HEK293 (cell line): Measurements from ENCODE around the gene VRTN.

ENCODE experiments used
- CTCF ChIA-PET: fragments of 350-600 bp; formaldehyde crosslinking; extraction: SDS; loops from one replicate; lab custom pipeline; 2021; ENCODE audit warnings: antibody characterized with exemption; lab: Yijun Ruan, JAX
- POLR2A ChIA-PET: fragments of 300-600 bp; formaldehyde crosslinking; extraction: SDS; loops from one replicate; lab custom pipeline; 2020; ENCODE audit warnings: antibody characterized with exemption, inconsistent platforms; lab: Yijun Ruan, JAX
- H3K27ac ChIP-seq: fragments of 200-500 bp; sonication (Bioruptor generic); 2 replicates; pipeline ENCODE4 v1.5.1; 2014; ENCODE audit warnings: low read depth, low read length, control low read depth, inconsistent platforms; ENCODE audit errors: extremely low read depth
- H3K36me3 ChIP-seq, 2 experiments: fragments of 200-500 bp in 1 of 2; sonication (Bioruptor generic) in 1 of 2; 1 replicate in 1 of 2; 2 replicates in 1 of 2; pipeline ENCODE4 v1.5.1; 2014 to 2017; ENCODE audit warnings: inconsistent platforms in 2 of 2, low read length in 2 of 2; ENCODE audit not compliant: control insufficient read depth in 2 of 2, insufficient read depth in 1 of 2
- H3K4me1 ChIP-seq: fragments of 200-500 bp; sonication (Bioruptor generic); 2 replicates; pipeline ENCODE4 v1.5.1; 2014; ENCODE audit warnings: mild to moderate bottlenecking, low read length, inconsistent platforms; ENCODE audit not compliant: control insufficient read depth, insufficient read depth
- H3K4me3 ChIP-seq: 2 replicates; pipeline ENCODE4 v1.5.1; 2011; ENCODE audit warnings: low read depth, mild to moderate bottlenecking, control low read depth, low read length, moderate library complexity
- H3K9me3 ChIP-seq: fragments of 200-500 bp; sonication (Bioruptor generic); 2 replicates; pipeline ENCODE4 v1.5.1; 2014; ENCODE audit warnings: low read depth, low read length, inconsistent platforms; ENCODE audit not compliant: control insufficient read depth, insufficient read depth
- BCL11B ChIP-seq: fragments of 450-650 bp; formaldehyde crosslinking; IDR thresholded peaks from 2 replicates; pipeline ENCODE4 v1.5.1; 2016; ENCODE audit warnings: low read depth, missing biosample characterization, missing genetic modification characterization
- EGR2 ChIP-seq: fragments of 450-650 bp; formaldehyde crosslinking; IDR thresholded peaks from 2 replicates; pipeline ENCODE4 v1.5.1; 2016; ENCODE audit warnings: low read depth, missing biosample characterization, missing genetic modification characterization
- GLI4 ChIP-seq: fragments of 450-650 bp; formaldehyde crosslinking; IDR thresholded peaks from 2 replicates; pipeline ENCODE4 v1.5.1; 2016; ENCODE audit warnings: missing biosample characterization, missing genetic modification characterization
- KLF7 ChIP-seq: fragments of 450-650 bp; formaldehyde crosslinking; IDR thresholded peaks from 2 replicates; pipeline ENCODE4 v1.5.1; 2016; ENCODE audit warnings: missing biosample characterization, missing genetic modification characterization, borderline replicate concordance
- PRDM2 ChIP-seq: fragments of 450-650 bp; formaldehyde crosslinking; IDR thresholded peaks from 2 replicates; pipeline ENCODE4 v1.5.1; 2016; ENCODE audit warnings: missing biosample characterization, missing genetic modification characterization, borderline replicate concordance
- SETDB1 ChIP-seq: IDR thresholded peaks from one replicate; pipeline ENCODE4 v1.6.1; 2017; ENCODE audit warnings: mild to moderate bottlenecking, low read length, moderate library complexity, mixed read lengths; ENCODE audit not compliant: insufficient read length
- TSHZ1 ChIP-seq: fragments of 450-650 bp; formaldehyde crosslinking; IDR thresholded peaks from 2 replicates; pipeline ENCODE4 v1.5.1; 2016; ENCODE audit warnings: missing biosample characterization, missing genetic modification characterization, borderline replicate concordance
- ZBTB6 ChIP-seq: fragments of 450-650 bp; formaldehyde crosslinking; IDR thresholded peaks from 2 replicates; pipeline ENCODE4 v1.5.1; 2017; ENCODE audit warnings: missing biosample characterization, missing genetic modification characterization
- ZNF266 ChIP-seq: fragments of 450-650 bp; formaldehyde crosslinking; IDR thresholded peaks from 2 replicates; pipeline ENCODE4 v1.5.1; 2016; ENCODE audit warnings: missing biosample characterization, missing genetic modification characterization, low read depth
- ZNF426 ChIP-seq: fragments of 450-650 bp; formaldehyde crosslinking; IDR thresholded peaks from 2 replicates; pipeline ENCODE4 v1.5.1; 2017; ENCODE audit warnings: missing biosample characterization, missing genetic modification characterization, mild to moderate bottlenecking, inconsistent platforms, moderate library complexity
- ZNF521 ChIP-seq: fragments of 450-650 bp; formaldehyde crosslinking; IDR thresholded peaks from 2 replicates; pipeline ENCODE4 v1.5.1; 2017; ENCODE audit warnings: missing biosample characterization, mild to moderate bottlenecking, missing genetic modification characterization
- ZNF558 ChIP-seq: fragments of 450-650 bp; formaldehyde crosslinking; IDR thresholded peaks from 2 replicates; pipeline ENCODE4 v1.5.1; 2016; ENCODE audit warnings: missing biosample characterization, missing genetic modification characterization
- ZNF561 ChIP-seq: fragments of 450-650 bp; IDR thresholded peaks from 2 replicates; pipeline ENCODE4 v1.5.1; 2018; ENCODE audit warnings: missing biosample characterization, missing genetic modification characterization, borderline replicate concordance
- ZNF596 ChIP-seq: fragments of 450-650 bp; IDR thresholded peaks from 2 replicates; pipeline ENCODE4 v1.5.0; 2018; ENCODE audit warnings: missing biosample characterization, mild to moderate bottlenecking, missing genetic modification characterization, moderate library complexity
- ZNF610 ChIP-seq: fragments of 450-650 bp; formaldehyde crosslinking; IDR thresholded peaks from 2 replicates; pipeline ENCODE4 v1.5.1; 2016; ENCODE audit warnings: missing biosample characterization, missing genetic modification characterization, borderline replicate concordance
- ZNF645 ChIP-seq: fragments of 450-650 bp; formaldehyde crosslinking; IDR thresholded peaks from 2 replicates; pipeline ENCODE4; 2016; ENCODE audit warnings: missing biosample characterization, missing genetic modification characterization
- ZNF704 ChIP-seq: fragments of 450-650 bp; formaldehyde crosslinking; IDR thresholded peaks from 2 replicates; pipeline ENCODE4 v1.5.1; 2016; ENCODE audit warnings: missing biosample characterization, missing genetic modification characterization
- ZNF837 ChIP-seq: fragments of 450-650 bp; formaldehyde crosslinking; IDR thresholded peaks from 2 replicates; pipeline ENCODE4 v1.5.1; 2016; ENCODE audit warnings: missing biosample characterization, missing genetic modification characterization
- ZSCAN16 ChIP-seq: fragments of 450-650 bp; formaldehyde crosslinking; IDR thresholded peaks from 2 replicates; pipeline ENCODE4 v1.5.1; 2016; ENCODE audit warnings: missing biosample characterization, missing genetic modification characterization

The VRTN gene

GRCh38 chr14:74309125-74310022 lies 38.9 kb upstream of the VRTN start (continued):
- no peak for TF ChIP-seq ZNF561
- no peak for TF ChIP-seq PRDM2
- no peak for TF ChIP-seq ZNF596 (tag by site-specific recombination)

GRCh38 chr14:74312161-74312560 lies 36.1 kb upstream of the VRTN start:
- ChIA-PET POLR2A (interaction anchor here (1.4 kb wide), 1 partner anchor 9 kb away, joined by 3 read pairs; the partner anchor contains the start of gene ABCD4), CTCF (interaction anchor here (0.7 to 2.6 kb wide), 2 partner anchors 11 to 14 kb away, joined by 3 to 9 read pairs; no protein-coding TSS in a partner anchor)
- Histone ChIP-seq H3K36me3 (no peaks in the 10 kb centered on the region), H3K27ac (no peak overlapping the region), H3K4me3 (no peak overlapping the region), H3K9me3 (no peaks in the 10 kb centered on the region), H3K4me1 (no peaks in the 10 kb centered on the region)
- no peak for TF ChIP-seq TSHZ1
- TF ChIP-seq SETDB1: no peak
- no peak for TF ChIP-seq EGR2 (tag by site-specific recombination)
- TF ChIP-seq ZNF610 (tag by site-specific recombination): no peak

GRCh38 chr14:74313601-74314000 lies 34.7 kb upstream of the VRTN start:
- Histone ChIP-seq H3K9me3 (no peaks in the 10 kb centered on the region), H3K36me3 (no peaks in the 10 kb centered on the region), H3K27ac (no peak overlapping the region), H3K4me1 (no peaks in the 10 kb centered on the region), H3K4me3 (no peak overlapping the region)
- ChIA-PET CTCF (interaction anchor here (0.6 to 2.6 kb wide), 6 partner anchors 9 to 565 kb away, joined by 3 to 9 read pairs (median 3); no protein-coding TSS in a partner anchor), POLR2A (interaction anchor here (1.0 kb wide), 1 partner anchor 10 kb away, joined by 3 read pairs; no protein-coding TSS in a partner anchor)
- no peak for TF ChIP-seq ZNF837 (tag by site-specific recombination)
- no peak for TF ChIP-seq ZNF645 (tag by site-specific recombination)
- no peak for TF ChIP-seq ZNF426 (tag by site-specific recombination)
- no peak for TF ChIP-seq KLF7 (tag by site-specific recombination)
- no peak for TF ChIP-seq ZBTB6
- TF ChIP-seq ZNF521 (tag by site-specific recombination): no peak
- no peak for TF ChIP-seq ZSCAN16
- TF ChIP-seq ZNF558 (tag by site-specific recombination): no peak
- TF ChIP-seq BCL11B (tag by site-specific recombination): no peak
- TF ChIP-seq GLI4: no peak
- TF ChIP-seq ZNF704 (tag by site-specific recombination): no peak
- TF ChIP-seq ZNF266 (tag by site-specific recombination): no peak
